SJSA1 (cell line): ENCODE data around the gene RAD51B. TPM values are rescaled to one million over a fixed set of nuclear protein-coding genes. Genes with fewer than 3 reads are reported as not detected.

Source experiments
- DNase-seq, 2 experiments: peaks; one replicate each; pipeline ENCODE4 v3.0.0-alpha.2; 2015 to 2020; ENCODE audit warnings: low spot score in 2 of 2, low read depth in 1 of 2
- H3K27ac ChIP-seq: fragments of 250-450 bp; sonication (Bioruptor Pico); 2 replicates; pipeline ENCODE4 v1.5.1; 2020; ENCODE audit warnings: mild to moderate bottlenecking, moderate library complexity
- H3K27me3 ChIP-seq: fragments of 250-450 bp; sonication (Bioruptor Pico); replicated peaks from 2 replicates; pipeline ENCODE4 v1.5.1; 2020; ENCODE audit warnings: mild to moderate bottlenecking, moderate library complexity
- H3K36me3 ChIP-seq: fragments of 250-450 bp; sonication (Bioruptor Pico); 2 replicates; pipeline ENCODE4 v1.5.1; 2020; ENCODE audit warnings: mild to moderate bottlenecking
- H3K4me1 ChIP-seq: fragments of 250-450 bp; sonication (Bioruptor Pico); replicated peaks from 2 replicates; pipeline ENCODE4 v1.6.1; 2021; ENCODE audit warnings: mild to moderate bottlenecking
- H3K4me3 ChIP-seq: fragments of 250-450 bp; sonication (Bioruptor Pico); 2 replicates; pipeline ENCODE4 v1.5.1; 2020; ENCODE audit warnings: mild to moderate bottlenecking
- H3K9me3 ChIP-seq: fragments of 250-450 bp; sonication (Bioruptor Pico); replicated peaks from 2 replicates; pipeline ENCODE4 v1.5.1; 2020; ENCODE audit warnings: mild to moderate bottlenecking
- total RNA-seq: library from RNA; depleted of rRNA; stranded (reverse); fragments of >200 nt; shearing (Covaris generic); gene quantifications from 2 replicates; pipeline ENCODE4 v1.2.3, GENCODE V29; 2014

The RAD51B gene
- total RNA-seq, 1 experiment from 2014 or later = 4.7 TPM

DNA sequence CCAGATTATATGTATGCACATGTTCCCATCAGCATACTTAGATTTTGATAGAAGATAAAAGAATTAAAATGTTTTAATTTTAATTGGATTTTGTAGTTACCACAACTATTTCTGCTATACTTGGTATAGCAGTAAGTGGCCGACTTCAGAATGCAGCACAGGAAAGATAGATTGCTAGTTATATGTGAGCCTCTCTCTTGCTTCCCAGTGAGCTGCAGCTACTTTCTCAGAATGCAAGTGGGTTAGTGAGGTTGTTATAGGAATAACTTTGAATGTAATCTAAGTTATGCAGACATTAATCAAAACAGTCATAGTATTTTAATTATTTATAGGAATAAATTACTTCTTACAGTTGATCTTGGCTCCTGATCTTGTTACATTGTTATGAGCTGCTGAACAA is 240.6 kb downstream of the RAD51B start:
- Histone ChIP-seq H3K9me3 (no peaks in the 10 kb centered on the region), H3K4me1 (no peaks in the 10 kb centered on the region), H3K36me3 (no peaks in the 10 kb centered on the region), H3K27ac (no peak overlapping the region), H3K4me3 (no peak overlapping the region), H3K27me3 (no peaks in the 10 kb centered on the region)
- DNase-seq = no peak

DNA sequence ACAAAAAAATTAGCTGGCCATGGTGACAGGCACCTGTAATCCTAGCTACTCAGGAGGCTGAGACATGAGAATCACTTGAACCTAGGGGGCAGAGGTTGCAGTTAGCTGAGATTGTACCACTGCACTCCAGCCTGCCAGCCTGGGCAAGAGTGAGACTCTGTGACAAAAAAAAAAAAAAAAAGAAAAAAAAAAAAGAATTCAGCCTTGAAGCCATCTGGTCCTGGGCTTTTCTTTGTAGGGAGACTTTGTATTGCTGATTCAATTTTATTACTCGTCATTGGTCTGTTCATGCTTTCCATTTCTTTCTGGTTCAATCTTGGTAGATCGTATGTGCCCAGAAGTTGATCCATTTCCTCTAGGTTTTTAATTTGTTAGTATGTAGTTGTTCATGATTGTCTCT is 243.1 kb downstream of the RAD51B start:
- Histone ChIP-seq H3K27me3 (no peaks in the 10 kb centered on the region), H3K4me1 (no peaks in the 10 kb centered on the region), H3K9me3 (no peaks in the 10 kb centered on the region), H3K36me3 (no peaks in the 10 kb centered on the region), H3K27ac (no peak overlapping the region), H3K4me3 (no peak overlapping the region)
- DNase-seq = no peak

DNA sequence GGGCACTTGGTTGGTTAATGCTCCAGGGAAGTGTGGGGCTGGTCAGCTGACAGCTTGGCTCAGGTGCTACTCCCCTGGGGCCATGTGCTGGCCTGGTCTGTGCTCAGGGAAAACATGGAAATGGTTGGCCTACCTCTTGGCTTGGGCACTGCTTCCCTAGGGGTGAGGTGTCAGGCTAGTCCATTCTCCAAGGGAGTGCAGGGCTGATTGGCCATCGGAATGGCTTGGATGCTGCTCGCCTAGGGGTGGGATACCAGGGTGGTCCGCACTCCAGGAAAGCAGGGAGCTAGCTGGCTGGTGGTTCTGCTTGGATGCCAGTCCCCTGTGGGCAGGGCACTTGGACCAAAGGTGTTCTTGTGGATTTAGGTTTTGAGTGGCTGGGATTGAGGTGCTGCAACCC is 245.7 kb downstream of the RAD51B start:
- Histone ChIP-seq H3K27ac (no peak overlapping the region), H3K9me3 (no peaks in the 10 kb centered on the region), H3K4me1 (no peaks in the 10 kb centered on the region), H3K36me3 (no peaks in the 10 kb centered on the region), H3K27me3 (no peaks in the 10 kb centered on the region), H3K4me3 (no peak overlapping the region)
- no peak for DNase-seq

DNA sequence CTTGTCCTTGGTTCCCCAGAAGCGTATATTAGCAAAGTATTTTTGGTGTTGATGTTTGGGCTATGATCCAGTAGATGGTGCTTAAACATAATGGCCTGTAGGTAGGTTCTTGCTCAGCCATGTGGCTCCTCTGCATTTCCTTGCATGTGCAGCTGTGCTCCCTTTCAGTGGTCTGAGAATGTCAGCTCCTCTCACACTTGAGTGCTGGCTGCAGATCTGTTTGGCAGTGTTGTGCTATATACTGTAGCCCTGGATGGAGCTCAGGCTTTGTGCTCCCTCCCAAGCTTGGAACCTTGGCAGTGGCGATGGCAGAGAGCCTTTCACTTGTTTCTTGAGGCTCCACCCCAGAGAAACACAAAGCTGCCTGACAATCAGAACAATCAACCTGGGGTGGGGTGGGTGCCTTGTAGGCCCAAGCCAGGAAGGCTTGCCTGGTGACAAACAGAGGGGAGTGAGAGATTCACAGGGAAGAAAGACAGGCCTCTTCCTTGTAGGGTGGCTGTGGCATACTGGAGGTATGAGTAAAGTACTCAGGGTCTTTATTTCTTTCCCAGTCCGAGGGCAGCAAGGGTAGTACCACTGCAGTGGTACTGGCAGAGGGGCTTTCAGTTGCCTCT is 255.3 kb downstream of the RAD51B start:
- H3K36me3 ChIP-seq = no peaks in the 10 kb centered on the region; the same call in 1 of the 2 replicates
- H3K27me3 ChIP-seq = no peaks in the 10 kb centered on the region
- no peak overlapping the region for H3K4me3 ChIP-seq
- H3K4me1 ChIP-seq = peaks cover 2% of the 10 kb centered on the region; the same call in 1 of the 2 replicates
- no peak overlapping the region for H3K27ac ChIP-seq
- peaks cover 7% of the 10 kb centered on the region; the same call in 1 of the 2 replicates for H3K9me3 ChIP-seq
- no peak for DNase-seq

DNA sequence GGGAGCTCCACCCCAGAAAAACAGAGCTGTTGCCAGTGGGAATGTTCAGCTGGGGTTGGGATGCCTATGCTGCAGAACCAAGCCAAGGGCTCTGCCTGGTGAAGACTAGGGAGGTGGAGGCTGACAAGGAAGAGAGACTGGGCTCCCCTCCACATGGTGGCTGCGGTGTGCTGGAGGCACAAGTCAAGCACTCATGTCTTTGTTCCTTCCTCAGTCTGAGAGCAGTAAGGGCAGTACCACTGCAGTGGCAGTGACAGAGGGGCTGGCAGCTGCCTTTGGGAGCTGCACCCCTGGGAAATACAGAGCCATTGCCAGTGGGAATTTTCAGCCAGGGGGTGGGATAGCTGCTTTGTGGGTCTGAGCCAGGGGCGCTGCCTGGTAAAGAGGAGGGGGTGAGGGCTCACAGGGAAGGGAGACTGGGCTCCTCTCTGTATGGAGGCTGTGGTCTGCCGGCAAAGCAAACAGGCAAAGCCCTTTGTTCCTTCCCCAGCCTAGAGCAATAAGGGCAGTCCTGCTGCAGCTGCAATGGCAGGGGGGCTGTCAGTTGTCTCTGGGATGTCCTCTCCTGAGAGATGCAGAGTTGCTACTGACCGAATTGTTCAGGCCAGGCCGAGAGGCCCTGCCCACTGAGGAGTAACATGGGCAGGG is 255.9 kb downstream of the RAD51B start:
- no peak overlapping the region for H3K27ac ChIP-seq
- no peak overlapping the region for H3K4me3 ChIP-seq
- peaks cover 7% of the 10 kb centered on the region; the same call in 1 of the 2 replicates for H3K4me1 ChIP-seq
- H3K9me3 ChIP-seq = peaks cover 7% of the 10 kb centered on the region; the same call in 1 of the 2 replicates
- H3K36me3 ChIP-seq = no peaks in the 10 kb centered on the region; the same call in 1 of the 2 replicates
- no peak for DNase-seq
- H3K27me3 ChIP-seq = no peaks in the 10 kb centered on the region

DNA sequence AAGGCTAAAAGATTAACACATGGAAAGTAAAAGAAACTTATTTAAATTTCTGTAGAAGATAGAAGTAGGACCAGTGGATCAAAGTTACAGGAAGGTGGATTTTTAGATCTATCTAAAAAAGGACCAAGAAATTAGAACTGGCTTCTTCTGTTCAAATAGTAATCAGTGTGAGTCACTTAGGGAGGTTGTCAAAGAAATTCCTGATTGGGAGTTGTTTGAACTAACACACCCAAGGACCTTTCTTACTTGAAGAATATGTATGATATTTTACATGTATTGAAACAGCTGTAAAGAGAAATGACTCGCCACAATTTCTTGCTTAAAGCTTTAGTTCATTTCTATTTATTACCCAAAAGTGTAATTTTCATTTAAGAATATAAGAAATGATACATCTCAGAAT is 256.9 kb downstream of the RAD51B start:
- Histone ChIP-seq H3K27ac (no peak overlapping the region), H3K9me3 (peaks cover 7% of the 10 kb centered on the region; the same call in 1 of the 2 replicates), H3K4me1 (peaks cover 7% of the 10 kb centered on the region; the same call in 1 of the 2 replicates), H3K27me3 (no peaks in the 10 kb centered on the region), H3K36me3 (no peaks in the 10 kb centered on the region; the same call in 1 of the 2 replicates), H3K4me3 (no peak overlapping the region)
- DNase-seq = no peak

DNA sequence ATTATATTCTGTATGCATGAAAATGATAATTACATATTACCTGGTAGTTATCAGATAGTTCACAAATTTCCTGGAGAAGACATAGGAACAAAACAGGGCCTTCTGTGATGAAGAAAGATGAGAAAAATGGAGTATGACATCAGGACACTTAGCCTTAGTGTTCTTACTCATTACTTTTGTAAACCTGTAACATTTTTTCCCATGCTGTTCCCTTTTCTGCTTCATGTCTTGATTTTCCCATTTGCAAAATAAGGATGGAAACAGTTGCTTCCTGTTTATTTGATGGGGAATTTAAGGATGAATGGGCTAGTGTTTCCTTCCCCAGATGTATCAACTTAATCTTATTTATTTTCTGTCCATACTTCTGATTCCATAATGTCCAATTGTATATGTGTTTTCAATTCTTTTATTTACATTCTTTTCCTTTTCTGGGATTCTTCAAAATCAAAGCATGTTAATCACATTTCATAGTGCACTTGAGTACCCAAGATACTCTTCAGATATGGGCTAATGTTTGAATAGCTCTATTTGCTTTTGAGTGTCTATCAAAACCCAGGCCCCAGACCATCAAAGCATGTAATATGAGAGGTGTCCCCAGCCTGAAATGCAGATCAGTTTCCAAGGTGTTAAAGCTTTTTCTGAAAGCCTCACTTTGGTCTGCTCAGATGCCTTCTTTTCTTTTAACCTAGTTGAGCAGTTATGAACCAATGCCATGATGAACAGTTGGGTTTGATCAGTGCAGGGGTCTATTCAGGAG is 260.5 kb downstream of the RAD51B start:
- no peak for DNase-seq
- no peaks in the 10 kb centered on the region for H3K9me3 ChIP-seq
- peaks cover 7% of the 10 kb centered on the region; the same call in 1 of the 2 replicates for H3K4me1 ChIP-seq
- no peak overlapping the region for H3K27ac ChIP-seq
- H3K27me3 ChIP-seq = no peaks in the 10 kb centered on the region
- no peak overlapping the region for H3K4me3 ChIP-seq
- no peaks in the 10 kb centered on the region for H3K36me3 ChIP-seq

DNA sequence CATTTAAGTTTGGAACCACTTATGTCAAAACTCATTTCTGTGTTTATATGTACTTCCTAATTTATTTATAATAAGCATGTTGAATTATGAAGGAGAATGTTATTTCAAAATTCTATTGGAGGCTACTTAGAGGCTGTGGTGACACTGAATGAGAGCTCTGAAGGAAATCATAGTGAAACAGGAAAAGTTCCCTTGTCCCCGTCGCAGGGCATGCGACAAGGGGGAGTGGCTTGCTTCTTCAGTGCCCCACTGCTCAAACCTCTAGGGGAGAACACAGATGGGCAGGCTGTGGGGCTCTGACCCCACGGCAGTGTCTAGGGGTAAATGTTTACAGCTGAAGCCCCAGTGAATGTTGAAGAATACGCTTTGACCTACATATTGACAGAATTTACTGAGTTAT is 261.9 kb downstream of the RAD51B start:
- Histone ChIP-seq H3K27me3 (no peaks in the 10 kb centered on the region), H3K4me3 (no peak overlapping the region), H3K4me1 (peaks cover 7% of the 10 kb centered on the region; the same call in 1 of the 2 replicates), H3K36me3 (no peaks in the 10 kb centered on the region), H3K27ac (no peak overlapping the region), H3K9me3 (no peaks in the 10 kb centered on the region)
- DNase-seq = no peak

DNA sequence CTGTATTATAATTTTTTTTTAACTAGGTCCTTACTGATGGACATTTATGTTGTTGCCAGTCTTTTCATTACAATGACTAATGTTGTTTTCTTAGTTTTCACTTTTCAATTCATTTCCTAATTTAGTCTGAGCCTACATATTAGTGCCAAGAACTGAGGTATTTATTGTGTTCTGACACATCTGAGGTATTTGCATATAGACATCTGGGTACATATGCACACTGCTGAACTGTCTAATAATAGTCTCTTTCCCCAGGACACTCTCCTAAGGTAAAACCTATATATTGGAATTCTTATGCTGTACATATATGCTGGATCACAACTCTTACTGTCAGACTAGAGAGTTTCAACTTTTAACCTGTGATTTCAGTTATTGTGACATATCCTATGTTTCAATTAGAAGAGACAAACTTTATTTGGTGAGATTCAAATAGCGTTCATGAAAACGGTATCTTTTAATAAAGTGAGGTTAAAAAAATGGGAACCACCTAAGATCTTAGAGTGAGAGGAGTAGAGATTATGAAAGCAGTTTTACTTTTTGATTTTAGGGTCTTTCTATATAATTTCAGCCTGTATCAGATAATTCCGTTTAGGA is 263.2 kb downstream of the RAD51B start:
- H3K27ac ChIP-seq = no peak overlapping the region
- H3K36me3 ChIP-seq = no peaks in the 10 kb centered on the region
- no peaks in the 10 kb centered on the region for H3K27me3 ChIP-seq
- no peak overlapping the region for H3K4me3 ChIP-seq
- H3K9me3 ChIP-seq = no peaks in the 10 kb centered on the region
- no peak for DNase-seq
- H3K4me1 ChIP-seq = peaks cover 7% of the 10 kb centered on the region; the same call in 1 of the 2 replicates

DNA sequence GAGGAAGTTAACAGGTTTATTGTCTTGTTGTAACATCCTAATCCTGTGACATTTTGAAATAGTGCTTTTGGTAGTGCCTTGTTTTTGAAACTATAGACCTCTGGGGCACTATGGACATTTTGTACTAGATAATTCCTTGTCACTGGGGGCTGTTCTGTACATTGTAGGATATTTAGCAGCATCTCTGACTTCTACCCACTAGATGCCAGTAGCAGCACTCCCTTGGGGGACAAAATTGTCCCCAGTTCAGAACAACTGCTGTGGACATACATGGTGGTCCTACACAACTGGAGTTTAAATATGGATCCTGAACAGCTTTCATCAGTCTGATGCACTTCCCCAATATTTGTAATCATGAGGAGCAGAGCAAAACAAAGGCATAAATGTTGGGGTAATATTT is 264.7 kb downstream of the RAD51B start:
- H3K27me3 ChIP-seq = no peaks in the 10 kb centered on the region
- H3K27ac ChIP-seq = no peak overlapping the region
- no peak overlapping the region for H3K4me3 ChIP-seq
- no peaks in the 10 kb centered on the region for H3K36me3 ChIP-seq
- peaks cover 7% of the 10 kb centered on the region; the same call in 1 of the 2 replicates for H3K4me1 ChIP-seq
- no peak for DNase-seq
- no peaks in the 10 kb centered on the region for H3K9me3 ChIP-seq

DNA sequence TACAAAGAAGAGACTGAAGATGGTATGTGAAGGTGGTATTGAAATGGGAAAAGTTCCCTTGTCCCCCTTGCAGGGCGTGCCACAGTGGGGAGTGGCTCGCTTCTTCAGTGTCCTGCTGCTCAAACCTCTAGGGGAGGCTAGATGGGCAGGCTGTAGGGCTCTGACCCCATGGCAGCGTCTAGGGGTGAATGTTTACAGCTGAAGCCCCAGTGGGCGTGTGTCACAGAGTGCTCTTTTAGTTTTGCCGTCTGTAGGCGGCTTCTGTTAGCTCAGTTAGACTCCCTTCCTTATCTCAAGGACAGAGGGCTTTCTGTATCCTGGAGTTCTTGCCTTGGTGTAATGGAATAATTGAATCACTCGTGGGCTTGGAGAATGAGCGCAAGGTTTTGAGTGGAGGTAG is 266.2 kb downstream of the RAD51B start:
- H3K27me3 ChIP-seq = no peaks in the 10 kb centered on the region
- H3K4me3 ChIP-seq = no peak overlapping the region
- H3K36me3 ChIP-seq = no peaks in the 10 kb centered on the region
- H3K27ac ChIP-seq = no peak overlapping the region
- no peak for DNase-seq
- H3K4me1 ChIP-seq = no peaks in the 10 kb centered on the region
- no peaks in the 10 kb centered on the region for H3K9me3 ChIP-seq

DNA sequence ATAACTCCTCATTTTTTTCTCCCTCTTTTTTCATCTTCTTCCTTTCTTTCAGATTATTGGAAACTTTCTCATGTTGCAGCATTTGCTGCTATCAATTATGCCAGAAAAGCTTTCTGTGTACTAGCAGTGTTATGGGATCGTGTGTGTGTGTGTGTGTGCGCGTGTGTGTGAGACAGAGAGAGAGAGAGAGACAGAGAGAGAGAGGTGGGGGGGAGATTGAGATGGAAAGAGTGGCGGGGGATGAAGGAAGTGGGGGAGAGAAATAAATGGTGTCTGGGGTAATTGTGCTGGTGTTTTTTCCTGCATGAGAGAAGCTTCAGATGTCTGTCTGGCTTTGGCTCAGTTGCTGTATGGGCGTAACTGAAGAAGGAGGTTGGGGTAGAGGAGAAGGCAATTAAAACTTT is 268.9 kb downstream of the RAD51B start:
- Histone ChIP-seq H3K36me3 (no peaks in the 10 kb centered on the region), H3K27ac (no peak overlapping the region), H3K9me3 (no peaks in the 10 kb centered on the region), H3K4me3 (no peak overlapping the region), H3K4me1 (no peaks in the 10 kb centered on the region), H3K27me3 (no peaks in the 10 kb centered on the region)
- DNase-seq = no peak

DNA sequence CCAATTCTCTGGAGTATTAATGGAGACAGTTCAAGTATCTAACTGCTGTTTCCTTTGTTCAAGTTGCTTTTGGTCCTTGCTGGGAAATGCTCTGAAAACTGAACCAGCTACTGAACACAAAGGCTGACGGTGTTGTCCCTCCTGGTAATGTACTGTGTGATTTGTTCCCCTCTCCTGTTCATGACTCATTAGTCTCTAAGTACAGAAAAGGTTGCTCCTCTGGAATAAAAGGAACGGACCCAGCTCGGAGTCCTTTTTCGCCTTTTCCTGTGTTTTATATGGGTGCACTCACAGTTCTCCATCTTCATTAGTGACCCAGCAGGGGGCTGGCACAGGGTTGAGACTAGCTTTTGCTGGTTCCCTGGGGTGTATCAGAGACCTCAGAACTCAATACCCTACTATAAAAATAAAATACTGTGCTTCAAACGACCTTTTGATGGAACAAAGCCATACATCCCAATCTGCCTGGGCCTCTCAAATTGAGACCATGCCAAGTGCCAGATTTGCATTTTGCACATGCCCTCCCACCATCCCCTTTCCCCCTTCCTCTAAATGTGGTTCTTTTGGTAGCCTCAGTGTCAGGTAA is 269.7 kb downstream of the RAD51B start:
- no peaks in the 10 kb centered on the region for H3K4me1 ChIP-seq
- no peaks in the 10 kb centered on the region for H3K27me3 ChIP-seq
- no peak overlapping the region for H3K27ac ChIP-seq
- no peak overlapping the region for H3K4me3 ChIP-seq
- no peaks in the 10 kb centered on the region for H3K36me3 ChIP-seq
- DNase-seq = no peak
- H3K9me3 ChIP-seq = no peaks in the 10 kb centered on the region
